Type B pancreatic cell (in vitro differentiated cells): Measurements from ENCODE around the gene AQP2. TPM values are rescaled to one million over a fixed set of nuclear protein-coding genes. Genes with fewer than 3 reads are reported as not detected.
A peak's percentile ranks its signal among the peaks of the same experiment; 100 is the strongest.

Experiments
- DNase-seq: peaks from one replicate; pipeline ENCODE4 v3.0.0; 2021; ENCODE audit warnings: mixed read lengths; ENCODE audit not compliant: unreplicated experiment; ENCODE audit errors: extremely low spot score
- H3K27ac Mint-ChIP-seq: 2 replicates; pipeline ENCODE4 v1.8.0; 2021; ENCODE audit warnings: mild to moderate bottlenecking, mixed read lengths
- H3K27me3 Mint-ChIP-seq: 2 replicates; pipeline ENCODE4 v1.8.0; 2021; ENCODE audit warnings: mixed read lengths
- H3K36me3 Mint-ChIP-seq: 2 replicates; pipeline ENCODE4 v1.8.0; 2021; ENCODE audit warnings: mixed read lengths
- H3K4me1 Mint-ChIP-seq: one replicate; pipeline ENCODE4 v1.8.0; 2021; ENCODE audit warnings: mixed read lengths; ENCODE audit not compliant: unreplicated experiment
- H3K4me3 Mint-ChIP-seq: 2 replicates; pipeline ENCODE4 v1.8.0; 2021; ENCODE audit warnings: mild to moderate bottlenecking, mixed read lengths
- H3K9me3 Mint-ChIP-seq: 2 replicates; pipeline ENCODE4 v1.8.0; 2021; ENCODE audit warnings: mixed read lengths
- total RNA-seq: library from RNA; stranded (reverse); gene quantifications from 2 replicates; pipeline ENCODE4 v1.2.1, GENCODE V29; 2021; ENCODE audit warnings: low replicate concordance
- TF ChIP-seq, protein P1 (sequence below): fragments of 200-600 bp; sonication (generic); conservative IDR thresholded peaks from 2 replicates; pipeline ENCODE4 v1.5.0; 2021; ENCODE audit warnings: antibody characterized with exemption, mild to moderate bottlenecking

The AQP2 gene
- total RNA-seq, 1 donor from 2014 or later: not detected

DNA sequence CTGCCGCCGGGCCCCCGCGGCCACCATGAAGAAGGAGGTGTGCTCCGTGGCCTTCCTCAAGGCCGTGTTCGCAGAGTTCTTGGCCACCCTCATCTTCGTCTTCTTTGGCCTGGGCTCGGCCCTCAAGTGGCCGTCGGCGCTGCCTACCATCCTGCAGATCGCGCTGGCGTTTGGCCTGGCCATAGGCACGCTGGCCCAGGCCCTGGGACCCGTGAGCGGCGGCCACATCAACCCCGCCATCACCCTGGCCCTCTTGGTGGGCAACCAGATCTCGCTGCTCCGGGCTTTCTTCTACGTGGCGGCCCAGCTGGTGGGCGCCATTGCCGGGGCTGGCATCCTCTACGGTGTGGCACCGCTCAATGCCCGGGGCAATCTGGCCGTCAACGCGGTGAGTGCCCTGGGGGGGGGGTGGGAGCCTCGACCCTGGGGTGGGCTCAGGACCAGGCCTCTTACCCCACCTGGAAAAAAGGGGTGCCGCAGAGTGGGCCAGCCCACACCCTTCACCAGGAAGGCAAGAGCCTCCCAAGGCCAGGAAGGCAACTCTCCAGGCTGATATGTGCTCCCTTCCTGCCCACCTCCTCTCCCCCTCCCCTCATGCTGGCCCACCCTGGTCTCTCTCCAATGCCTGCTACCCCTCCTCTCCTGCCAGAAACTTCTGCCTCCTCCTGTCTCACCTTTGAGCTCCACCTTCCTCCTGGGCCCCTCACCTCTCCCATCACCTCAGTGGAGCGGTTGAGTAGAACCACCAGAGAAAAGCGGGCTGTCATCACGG, 11.6 kb downstream of the AQP2 start:
- Mint-ChIP-seq H3K27me3 (peaks cover 82% of the 10 kb centered on the region), H3K9me3 (no peaks in the 10 kb centered on the region), H3K4me1 (peaks cover 9% of the 10 kb centered on the region), H3K4me3 (peak overlapping the region; percentile 49), H3K36me3 (peaks cover 4% of the 10 kb centered on the region), H3K27ac (no peak overlapping the region)
- DNase-seq: no peak
- TF ChIP-seq, protein P1, sequence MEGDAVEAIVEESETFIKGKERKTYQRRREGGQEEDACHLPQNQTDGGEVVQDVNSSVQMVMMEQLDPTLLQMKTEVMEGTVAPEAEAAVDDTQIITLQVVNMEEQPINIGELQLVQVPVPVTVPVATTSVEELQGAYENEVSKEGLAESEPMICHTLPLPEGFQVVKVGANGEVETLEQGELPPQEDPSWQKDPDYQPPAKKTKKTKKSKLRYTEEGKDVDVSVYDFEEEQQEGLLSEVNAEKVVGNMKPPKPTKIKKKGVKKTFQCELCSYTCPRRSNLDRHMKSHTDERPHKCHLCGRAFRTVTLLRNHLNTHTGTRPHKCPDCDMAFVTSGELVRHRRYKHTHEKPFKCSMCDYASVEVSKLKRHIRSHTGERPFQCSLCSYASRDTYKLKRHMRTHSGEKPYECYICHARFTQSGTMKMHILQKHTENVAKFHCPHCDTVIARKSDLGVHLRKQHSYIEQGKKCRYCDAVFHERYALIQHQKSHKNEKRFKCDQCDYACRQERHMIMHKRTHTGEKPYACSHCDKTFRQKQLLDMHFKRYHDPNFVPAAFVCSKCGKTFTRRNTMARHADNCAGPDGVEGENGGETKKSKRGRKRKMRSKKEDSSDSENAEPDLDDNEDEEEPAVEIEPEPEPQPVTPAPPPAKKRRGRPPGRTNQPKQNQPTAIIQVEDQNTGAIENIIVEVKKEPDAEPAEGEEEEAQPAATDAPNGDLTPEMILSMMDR: no peak

DNA sequence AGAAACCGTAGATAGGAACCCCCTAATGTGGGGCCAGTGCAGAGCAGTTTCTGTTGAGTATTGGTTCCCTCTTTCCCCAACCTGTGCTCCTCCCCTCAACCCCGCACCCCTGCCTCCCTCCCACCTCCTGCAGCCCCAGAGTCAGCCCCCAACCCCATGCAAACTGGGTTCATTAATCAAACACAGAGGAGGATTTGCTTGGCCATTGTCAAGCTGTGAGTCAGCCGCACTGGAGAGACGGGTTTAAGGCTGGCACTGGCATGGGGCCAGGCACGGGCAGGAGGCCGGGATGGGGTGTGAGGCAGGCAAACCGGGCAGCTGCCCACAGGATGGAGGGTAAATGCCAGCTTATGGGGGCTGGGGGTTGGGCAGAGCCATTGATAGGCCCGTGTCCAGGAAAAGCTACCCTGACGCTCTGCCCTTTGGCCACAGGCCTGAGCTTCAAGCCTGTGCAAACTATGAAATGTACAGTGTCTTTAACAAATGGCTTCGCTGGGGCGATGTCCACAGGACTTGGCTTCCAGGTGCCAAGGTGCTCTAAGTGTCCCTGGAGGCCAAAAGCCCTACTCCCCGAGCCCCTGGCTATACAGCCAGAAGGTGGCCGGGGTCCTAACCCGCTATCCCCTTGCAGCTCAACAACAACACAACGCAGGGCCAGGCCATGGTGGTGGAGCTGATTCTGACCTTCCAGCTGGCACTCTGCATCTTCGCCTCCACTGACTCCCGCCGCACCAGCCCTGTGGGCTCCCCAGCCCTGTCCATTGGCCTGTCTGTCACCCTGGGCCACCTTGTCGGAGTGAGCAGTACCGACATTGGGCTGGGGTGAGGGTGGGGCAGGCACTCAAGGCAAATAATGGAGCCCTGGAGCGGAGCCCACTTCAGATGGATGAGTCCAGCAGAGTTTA, 12.6 kb downstream of the AQP2 start:
- peaks cover 4% of the 10 kb centered on the region for H3K36me3 Mint-ChIP-seq
- H3K27ac Mint-ChIP-seq: no peak overlapping the region
- peak overlapping the region; percentile 22 for H3K4me3 Mint-ChIP-seq
- TF ChIP-seq, protein P1: no peak
- no peaks in the 10 kb centered on the region for H3K9me3 Mint-ChIP-seq
- DNase-seq: no peak
- peaks cover 73% of the 10 kb centered on the region for H3K27me3 Mint-ChIP-seq
- peaks cover 9% of the 10 kb centered on the region for H3K4me1 Mint-ChIP-seq

DNA sequence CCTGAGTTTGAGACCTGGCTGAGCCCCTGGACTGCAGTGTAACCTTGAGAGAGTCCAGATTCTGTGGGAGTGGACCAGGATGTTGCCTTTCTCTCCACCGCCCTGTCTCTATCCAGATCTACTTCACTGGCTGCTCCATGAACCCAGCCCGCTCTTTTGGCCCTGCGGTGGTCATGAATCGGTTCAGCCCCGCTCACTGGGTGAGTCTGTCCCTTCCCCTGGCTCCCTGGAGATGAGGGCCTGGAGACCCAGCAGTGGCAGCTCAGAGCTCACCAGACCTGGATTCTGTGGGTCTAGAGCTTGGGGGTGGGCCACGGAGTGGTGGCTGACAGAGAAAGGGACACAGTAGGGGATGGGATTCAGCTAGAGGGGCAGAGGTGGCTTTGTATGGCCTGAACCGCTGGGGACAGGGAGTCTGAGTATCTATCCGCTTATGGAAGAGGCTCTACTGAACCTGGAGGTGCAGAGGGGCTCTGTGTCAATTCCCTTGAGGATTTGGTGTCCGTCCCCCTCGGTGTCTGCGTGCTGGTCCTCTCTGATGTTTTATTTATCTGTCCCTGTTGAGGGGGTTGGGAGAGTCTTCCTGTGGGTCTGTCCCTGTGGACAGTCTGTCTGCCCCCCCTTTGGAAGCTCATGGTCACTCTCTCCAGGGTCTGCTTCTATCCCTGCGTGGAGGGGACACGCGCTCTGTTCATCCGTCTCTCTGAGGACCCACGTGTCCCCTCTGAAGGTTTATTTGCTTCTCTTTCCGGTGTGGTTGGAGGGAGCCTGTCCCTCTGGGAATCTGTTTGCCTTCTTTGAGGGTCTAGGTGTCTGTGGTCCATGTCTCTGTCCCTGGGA, 13.7 kb downstream of the AQP2 start:
- no peak for DNase-seq
- Mint-ChIP-seq H3K9me3 (no peaks in the 10 kb centered on the region), H3K4me1 (peaks cover 9% of the 10 kb centered on the region), H3K27ac (no peak overlapping the region), H3K4me3 (no peak overlapping the region), H3K27me3 (peaks cover 62% of the 10 kb centered on the region), H3K36me3 (peaks cover 4% of the 10 kb centered on the region)
- TF ChIP-seq, protein P1: no peak

DNA sequence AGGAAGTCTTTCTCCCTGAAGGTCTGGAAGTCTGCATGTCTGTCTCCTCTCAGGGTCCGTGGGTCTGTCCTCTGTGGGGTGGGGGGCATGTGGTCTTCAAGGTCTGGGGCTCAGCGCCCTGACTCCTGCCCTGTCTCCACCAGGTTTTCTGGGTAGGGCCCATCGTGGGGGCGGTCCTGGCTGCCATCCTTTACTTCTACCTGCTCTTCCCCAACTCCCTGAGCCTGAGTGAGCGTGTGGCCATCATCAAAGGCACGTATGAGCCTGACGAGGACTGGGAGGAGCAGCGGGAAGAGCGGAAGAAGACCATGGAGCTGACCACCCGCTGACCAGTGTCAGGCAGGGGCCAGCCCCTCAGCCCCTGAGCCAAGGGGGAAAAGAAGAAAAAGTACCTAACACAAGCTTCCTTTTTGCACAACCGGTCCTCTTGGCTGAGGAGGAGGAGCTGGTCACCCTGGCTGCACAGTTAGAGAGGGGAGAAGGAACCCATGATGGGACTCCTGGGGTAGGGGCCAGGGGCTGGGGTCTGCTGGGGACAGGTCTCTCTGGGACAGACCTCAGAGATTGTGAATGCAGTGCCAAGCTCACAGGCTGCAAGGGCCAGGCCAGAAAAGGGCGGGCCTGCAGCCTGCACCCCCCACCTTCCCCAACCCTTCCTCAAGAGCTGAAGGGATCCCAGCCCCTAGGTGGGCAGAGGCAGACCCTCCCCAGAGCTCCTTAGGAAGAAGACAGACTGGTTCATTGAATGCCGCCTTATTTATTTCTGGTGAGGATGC, 14.5 kb downstream of the AQP2 start:
- Mint-ChIP-seq H3K4me3 (no peak overlapping the region), H3K9me3 (no peaks in the 10 kb centered on the region), H3K4me1 (peaks cover 8% of the 10 kb centered on the region), H3K27me3 (peaks cover 53% of the 10 kb centered on the region), H3K27ac (no peak overlapping the region), H3K36me3 (peaks cover 4% of the 10 kb centered on the region)
- DNase-seq: no peak
- TF ChIP-seq, protein P1: no peak

DNA sequence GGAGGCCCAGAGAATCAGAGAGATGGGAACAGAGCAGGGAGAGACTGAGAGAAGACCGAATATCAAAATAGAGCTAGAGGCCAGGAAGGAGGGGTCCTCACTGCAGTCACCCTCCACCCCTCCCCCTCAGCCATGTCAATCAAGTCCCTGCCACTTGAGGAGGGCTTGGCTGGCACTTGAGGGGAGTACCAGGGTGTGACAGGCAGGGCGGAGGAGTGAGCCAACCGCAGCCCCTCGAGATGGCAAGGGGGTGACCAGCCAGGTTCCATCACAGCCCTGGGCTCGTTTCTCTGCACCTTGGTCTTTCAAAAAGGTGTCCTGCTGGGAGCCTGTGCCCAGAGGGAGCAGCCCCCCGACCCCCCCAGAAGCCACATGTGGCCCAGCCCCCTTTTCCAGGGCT, 15.3 kb downstream of the AQP2 start:
- Mint-ChIP-seq H3K4me1 (no peaks in the 10 kb centered on the region), H3K4me3 (peak overlapping the region; percentile 52), H3K36me3 (no peaks in the 10 kb centered on the region), H3K27me3 (peaks cover 45% of the 10 kb centered on the region), H3K9me3 (no peaks in the 10 kb centered on the region), H3K27ac (no peak overlapping the region)
- TF ChIP-seq, protein P1: no peak
- no peak for DNase-seq
